NCI-H2196 treated with DMSO at 0.1 percent for 48 hours (cell line): ENCODE measurements around the gene CLDND2.

ENCODE experiments used
- DNase-seq: peaks from one replicate; lab custom pipeline; 2025; ENCODE audit not compliant: unreplicated experiment; lab: John Stamatoyannopoulos, UW

The CLDND2 gene

DNA sequence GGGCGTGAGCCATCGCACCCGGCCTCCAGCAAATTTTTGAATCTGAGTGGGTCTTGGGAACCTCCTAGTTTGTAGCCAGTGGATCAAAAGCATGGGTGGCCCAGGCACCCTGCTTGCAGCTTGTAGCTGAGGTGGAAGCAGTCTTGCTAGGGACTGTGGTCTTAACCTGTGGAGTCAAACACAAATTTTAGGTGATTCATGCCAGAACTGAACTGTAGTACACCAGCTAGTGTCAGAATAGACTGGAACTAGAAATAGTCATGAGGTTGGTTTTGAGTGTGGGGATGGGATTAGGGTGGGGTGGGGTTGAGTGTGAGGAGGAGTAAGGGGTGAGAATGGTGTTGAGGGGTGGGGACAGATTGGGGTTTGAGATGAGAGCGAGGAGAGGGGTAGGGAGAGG is 13.2 kb upstream of the CLDND2 start:
- no peak for DNase-seq

DNA sequence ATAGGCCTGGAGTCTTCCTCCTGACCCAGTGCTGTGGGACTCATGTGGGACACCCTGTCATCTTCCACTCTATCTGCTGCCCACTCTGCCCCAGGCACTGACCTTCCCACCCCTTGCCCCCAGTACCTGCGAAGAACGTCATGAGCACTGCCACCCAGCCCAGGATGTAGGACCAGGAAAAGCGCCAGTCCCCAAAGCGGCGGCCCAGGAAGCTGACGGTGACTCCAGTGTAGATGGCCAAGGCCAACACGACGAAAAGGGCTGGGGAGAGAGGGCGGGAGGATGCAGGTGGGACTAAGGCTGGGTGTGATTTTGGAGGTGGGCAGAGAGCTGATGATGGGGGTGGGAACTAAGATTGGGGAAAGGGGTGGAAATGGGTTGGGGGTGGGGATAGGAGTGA is 11.6 kb upstream of the CLDND2 start:
- DNase-seq = no peak

DNA sequence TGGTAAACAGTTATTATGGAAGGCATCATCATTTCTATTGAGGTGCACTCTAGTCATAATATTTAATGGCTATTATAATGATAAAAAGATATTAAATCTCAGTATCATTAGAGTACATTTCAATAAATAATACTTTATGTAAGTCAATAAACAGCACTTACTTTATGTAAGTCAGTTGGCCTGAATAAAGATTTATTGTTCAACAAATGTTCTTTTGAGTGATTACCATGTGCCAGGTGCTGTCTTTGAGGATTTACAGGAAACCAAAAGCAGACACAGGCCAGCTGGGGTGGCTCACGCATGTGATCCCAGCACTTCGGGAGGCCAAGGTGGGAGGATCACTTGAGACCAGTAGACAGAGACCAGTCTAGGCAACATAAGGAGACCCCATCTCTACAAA is 8.6 kb upstream of the CLDND2 start:
- DNase-seq = no peak

DNA sequence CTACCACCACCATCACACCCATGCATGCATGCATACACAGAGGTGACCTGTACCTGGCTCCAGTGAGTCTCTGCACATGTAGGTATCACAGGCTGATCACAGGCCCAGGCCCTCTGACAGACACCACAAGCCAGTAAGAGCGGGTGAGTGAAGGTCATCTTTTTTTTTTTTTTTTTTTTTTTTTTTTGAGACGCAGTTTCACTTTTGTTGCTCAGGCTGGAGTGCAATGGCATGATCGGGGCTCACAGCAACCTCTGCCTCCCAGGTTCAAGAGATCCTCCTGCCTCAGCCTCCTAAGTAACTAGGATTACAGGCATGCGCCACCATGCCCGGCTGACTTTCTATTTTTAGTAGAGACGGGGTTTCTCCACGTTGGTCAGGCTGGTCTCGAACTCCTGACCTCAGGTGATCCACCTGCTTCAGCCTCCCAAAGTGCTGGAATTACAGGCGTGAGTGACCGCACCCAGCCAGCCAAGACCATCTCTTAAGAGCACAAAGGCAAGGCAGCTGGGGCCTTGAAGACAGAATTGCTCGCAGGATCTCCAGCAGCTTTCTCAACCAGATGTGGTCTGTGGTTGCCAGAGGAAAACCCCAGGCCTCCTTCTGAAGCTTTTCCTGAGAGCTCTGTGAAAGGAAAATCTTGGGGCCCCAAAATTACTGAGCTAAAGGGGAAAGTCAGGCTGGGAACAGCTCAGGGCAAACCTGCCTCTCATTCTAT is 6.9 kb upstream of the CLDND2 start:
- no peak for DNase-seq

DNA sequence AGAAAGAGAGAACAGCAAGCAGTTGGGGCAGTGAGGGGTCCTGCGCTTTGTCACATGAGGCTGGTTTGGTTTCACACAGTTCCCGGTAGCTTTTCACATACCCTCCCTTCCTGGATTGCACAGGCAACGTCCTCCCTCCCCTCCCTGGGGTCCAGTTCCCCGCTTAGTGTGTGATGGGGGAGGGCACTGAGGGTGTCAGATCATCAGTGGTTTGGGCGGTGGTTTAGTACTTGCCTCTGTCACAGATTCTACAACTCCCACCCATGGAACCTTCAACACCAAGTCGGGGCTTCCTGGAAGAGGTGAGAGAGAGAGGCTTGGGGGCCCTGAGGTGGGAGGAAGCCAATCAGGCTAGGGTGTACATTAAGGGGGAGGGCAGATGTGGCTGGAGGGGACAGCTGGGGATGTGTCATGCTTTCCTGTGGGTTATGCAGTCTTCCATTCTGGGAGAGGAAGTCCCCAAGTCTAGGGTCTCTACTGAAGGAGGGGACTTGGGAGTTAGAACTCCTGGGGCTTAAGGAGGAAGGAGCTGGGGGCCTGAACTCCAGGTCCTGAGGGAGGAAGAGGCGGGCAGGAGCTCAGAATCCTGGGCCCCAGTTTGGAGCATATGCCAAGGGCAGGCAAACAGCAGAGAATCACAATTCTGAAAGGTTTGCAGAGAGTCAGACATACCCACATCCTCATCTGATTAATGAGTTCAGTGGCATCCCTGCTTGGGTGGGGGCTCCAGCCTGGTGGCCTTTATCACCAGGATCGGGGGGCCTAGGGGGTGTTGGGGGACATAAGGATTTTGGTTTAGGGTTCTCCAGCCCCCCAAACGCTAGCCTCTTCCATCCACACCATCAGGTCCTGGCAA is 4.1 kb upstream of the CLDND2 start, which contains the start of gene NKG7:
Gene NKG7 (minus strand): TSS at position 6 of the 856 bp plus-strand sequence. CDS start 119 bp downstream, outside the sequence.
- no peak for DNase-seq

DNA sequence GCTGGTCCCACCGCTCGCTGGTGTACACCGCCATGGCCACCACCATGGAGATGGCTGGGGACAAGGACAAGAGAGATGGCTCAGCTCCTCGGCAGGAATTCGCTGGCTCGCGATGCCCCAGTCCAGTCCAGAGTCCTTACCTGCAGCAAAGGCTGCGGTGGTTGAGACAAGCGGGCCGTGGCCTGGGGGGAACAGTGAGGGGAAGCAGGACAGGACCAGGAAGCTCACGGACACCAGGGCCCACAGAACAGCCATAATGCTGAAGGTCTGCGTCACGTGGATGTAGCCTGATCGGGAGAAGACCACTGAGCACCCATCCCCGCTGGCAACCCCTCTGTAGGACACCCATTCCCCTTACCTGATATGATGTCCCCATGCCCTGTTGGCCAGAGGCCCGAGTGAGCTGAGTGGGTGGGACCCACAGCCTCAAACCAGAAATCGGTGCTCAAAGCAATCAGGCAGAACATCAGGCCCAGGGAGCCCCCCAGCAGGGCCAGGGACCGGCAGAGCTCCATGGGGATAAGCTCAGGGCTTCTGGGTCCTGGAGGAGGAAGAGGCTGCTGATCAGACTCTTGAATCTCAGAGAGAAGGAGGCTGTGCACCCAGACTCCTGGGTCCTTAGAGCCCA is 3.3 kb upstream of the CLDND2 start:
- no peak for DNase-seq

DNA sequence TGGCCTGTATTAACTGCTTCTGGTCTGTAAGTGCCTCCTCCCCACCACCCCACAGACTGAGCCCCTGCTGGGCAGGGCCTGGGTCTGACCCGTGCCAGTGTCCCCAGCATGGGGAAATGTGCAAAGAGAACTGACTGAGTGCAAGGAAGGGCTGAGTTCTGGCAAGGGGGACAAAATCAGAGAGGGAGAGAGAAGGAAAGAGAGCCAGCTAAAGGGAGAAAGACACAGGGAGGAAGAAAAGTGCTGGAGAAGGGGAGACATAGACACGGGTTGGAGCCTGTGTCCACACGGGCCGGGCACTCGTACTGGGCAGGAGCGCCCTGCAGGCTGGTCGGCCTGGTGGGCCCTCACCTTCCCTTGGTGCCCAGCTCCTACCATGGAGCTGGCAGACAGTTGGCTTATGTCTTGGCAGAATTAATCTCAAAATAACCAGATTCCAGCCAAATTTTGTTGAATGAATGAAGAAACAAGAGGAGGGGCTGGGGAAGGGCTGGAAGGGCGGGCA is 2.4 kb upstream of the CLDND2 start:
- no peak for DNase-seq

DNA sequence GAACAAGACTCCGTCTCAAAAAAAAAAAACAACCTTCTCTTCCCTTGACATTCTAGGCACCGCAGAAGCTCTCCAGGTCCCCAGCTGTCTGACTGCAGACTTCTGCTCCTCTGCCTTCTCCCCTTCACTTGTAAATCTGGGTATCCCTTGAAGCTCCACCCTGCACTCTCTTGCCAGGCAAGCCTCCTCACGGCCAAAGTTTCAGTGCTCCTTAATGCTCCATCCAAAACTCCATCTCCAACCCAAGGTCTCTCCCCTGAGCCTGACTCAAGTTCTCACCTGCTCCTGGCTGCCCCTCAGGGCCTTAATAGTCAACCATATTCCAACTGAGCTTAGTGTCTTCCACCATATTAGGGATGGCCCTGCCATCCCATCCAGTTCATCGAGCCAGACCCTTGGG is 1.4 kb upstream of the CLDND2 start:
- DNase-seq = no peak

DNA sequence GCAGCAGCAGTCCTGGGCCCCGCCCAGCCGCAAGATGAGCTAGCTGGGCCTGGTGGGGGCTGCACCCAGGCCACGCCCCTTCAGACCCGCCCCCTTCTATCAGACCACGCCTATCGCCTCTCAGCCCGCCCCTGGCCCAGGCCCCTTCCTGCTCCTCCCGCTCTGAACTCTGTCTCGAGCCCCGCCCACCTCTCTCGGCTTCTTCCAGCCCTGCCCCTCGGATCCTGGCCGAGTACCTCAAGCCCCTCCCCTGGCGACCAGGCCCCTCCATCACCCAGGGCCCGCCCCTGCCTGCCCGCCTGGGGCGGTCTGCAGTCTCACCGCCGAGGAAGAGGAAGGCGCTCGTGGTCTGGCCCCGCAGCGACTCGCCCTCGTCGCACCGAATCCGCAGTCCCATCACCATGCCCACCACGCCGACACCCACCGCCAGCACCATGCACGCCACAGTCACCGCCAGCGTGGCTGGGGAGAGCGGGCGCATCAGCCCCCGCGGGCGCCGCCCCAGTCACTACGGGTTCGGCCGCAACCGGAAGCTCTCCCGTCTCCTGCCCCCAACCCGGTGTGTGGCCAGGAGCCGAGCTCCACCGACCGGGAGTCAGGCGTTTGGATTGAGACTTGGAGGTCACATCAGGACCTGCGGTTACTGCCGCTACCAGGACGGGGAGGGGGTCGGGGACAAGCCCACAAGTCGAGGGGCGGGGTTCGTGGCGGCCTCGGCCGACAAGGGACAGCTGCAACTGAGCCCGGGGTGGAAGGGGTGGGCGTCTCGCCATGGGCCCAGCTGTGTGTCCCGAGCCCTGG is 1.0 kb downstream of the CLDND2 start:
- DNase-seq = no peak

DNA sequence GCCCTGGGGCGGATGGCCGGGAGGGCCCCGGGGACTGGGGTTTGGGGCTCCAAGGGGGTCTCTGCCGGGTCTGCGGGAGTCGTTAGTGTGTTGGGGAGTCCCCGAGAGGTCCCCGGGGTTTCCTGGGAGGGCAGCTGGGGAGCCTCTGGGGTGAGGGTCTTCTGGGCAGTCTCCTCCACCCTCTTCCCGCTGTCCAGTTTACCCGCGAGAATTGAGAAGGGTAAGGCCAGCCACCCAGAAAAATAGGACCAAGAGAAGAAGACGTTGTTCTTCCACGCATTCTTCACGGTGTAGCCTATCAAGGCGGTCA is 1.6 kb downstream of the CLDND2 start:
- DNase-seq = no peak

DNA sequence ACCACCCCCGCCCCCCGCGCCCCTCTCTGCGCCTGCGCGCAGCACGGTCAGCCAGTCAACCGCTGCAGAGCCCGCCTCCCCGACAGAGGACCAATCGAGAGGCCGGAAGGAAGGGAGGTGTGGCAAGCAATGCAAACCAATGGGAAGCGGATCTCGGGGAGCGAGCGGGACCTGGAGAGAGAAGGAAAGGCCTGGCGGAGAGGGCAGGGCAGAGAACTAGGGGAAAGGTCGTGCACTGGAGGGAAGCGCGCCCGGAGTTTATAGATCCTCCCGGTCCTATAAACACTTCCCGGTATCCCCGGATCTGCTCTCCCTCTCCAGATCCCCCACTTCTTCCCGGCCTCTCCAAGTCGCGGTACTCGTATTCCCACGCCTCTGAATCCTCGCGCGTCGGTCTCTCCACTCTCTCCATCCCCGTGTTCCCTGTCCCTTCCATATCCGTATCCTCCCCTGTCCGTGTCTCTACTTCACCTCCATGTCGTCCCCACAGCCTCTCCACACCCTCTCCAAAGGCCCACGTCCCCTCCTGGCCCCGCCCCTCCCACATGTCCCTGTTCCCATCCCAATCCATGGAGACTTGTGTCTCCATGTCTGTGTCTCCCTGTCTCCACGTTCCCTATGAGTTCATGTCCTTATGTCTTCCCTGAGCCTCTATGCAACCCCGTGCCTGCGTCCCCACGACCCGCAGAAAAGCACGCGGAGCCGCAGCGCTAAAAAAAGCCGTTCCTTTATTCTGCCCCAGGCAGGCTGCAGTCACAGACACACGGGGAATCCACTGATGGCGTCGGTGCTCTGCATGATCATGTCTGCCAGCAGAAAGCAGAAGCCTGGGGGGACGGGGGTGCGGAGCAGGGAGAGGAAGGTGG is 2.2 kb downstream of the CLDND2 start:
- DNase-seq = no peak

DNA sequence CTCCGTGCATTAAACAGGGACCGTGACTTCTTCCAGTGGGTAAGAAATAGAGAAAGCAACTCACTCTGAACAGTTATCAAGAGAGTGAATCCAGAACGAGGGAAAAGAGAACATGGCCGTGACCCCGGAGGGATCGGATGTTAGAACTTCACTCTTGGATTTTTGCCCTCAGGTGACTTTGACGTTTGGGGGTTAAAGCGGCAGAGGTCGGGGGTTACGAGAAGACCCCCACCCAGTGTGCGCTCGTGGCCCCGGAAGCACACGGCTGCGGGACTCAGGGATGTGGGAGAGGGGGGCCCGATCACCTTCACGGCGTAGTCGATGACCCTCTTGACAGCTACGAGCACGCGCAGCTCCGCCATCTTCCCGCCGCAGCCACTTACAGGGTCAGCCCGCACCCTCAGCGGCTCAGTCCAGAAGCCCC is 2.8 kb downstream of the CLDND2 start, which contains the start of gene ETFB:
Gene ETFB (minus strand): TSS at position 424 of the 424 bp plus-strand sequence. CDS start 62 bp downstream, at position 362.
- no peak for DNase-seq

DNA sequence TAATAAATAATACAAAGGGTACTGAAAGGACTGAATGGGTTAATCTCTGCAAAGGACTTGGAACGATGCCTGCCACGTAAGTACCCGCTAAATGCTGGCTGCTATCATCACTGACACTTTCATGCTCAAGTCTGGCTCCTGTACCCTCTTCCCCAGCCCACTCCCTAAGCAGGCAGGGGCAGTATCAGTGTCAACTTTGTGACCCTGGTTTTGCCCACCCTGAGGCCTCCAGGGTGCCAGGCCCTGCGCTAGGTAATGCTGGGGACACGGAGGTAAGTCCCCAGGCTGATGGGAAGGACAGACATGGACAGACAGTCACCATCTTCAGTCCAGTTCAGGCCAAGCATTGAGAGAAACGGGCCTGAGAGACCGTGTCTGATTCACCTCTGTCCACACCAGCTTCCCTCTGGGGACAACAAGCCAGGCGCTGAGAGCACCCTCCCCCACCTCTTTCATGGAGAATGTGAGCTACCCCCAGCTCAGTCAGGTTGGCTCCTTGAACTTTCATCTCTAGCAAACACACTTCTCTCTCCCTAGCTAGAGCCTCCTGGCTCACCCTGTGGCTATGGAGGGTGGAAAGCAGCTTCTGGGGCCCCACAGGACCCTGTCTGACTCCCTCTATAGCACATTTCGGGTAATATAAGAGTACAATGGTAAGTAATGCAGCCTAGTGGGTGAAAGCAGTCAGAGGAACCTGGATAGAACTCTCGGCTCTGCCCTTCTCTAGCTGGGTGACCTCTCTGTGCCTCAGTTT is 3.4 kb downstream of the CLDND2 start:
- no peak for DNase-seq

DNA sequence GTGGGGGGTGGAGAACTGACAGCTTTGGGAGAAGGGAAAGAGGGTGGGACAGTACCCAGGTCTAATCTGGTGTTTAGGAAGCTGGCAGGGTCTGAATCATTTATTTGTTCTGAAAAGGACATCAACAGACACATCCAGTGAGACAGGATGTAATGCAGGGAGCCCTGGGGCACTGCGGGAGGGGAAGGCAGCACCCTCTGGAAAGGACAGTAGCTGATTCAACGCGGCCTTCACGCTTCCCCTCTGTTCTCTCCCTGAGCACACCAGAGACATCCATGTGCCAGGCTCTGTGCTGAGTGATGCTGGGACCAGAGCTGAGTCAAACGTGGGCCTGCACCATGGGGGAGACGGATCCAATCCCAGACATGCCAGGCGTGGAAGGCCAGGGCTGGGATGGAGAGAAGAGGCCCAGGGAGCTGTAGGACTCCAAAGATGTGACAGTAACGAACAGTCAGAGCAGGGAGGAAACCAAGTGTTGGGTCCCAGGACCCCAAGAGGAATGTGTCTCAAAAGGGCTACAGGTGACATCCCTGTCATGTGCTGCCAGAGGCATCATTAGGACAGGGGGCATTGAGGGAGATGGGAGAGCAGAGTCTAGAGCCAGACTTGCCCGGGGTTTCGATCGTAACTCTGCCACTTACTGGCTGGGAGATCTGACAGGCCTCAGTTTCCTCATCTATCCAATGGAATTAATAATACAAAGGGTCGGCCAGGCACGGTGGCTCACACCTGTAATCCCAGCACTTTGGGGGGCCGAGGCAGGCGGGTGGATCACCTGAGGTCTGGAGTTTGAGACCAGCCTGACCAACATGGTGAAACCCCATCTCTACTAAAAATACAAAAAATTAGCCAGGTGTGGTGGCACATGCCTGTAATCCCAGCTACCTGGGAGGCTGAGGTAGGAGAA is 4.3 kb downstream of the CLDND2 start:
- no peak for DNase-seq

DNA sequence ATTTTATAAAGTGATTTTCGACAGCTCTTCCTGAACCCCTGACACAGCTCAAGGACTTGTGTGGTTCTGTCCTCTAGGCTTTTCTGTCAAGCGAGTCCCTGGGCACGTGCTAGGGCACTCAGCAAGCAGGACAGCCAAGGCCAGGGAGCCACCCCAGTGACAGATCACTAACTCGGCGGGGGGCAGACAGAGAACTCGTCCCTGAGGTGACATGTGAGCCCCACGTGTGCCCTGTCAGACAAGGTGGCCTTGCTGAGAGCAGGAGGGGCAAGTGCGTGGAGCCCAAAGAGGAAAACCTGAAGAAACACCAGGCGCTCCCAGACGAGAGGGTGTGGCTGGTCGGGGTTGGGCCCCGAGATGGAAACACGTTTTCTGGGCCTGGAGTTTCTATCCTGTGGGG is 7.6 kb downstream of the CLDND2 start:
- DNase-seq = no peak

DNA sequence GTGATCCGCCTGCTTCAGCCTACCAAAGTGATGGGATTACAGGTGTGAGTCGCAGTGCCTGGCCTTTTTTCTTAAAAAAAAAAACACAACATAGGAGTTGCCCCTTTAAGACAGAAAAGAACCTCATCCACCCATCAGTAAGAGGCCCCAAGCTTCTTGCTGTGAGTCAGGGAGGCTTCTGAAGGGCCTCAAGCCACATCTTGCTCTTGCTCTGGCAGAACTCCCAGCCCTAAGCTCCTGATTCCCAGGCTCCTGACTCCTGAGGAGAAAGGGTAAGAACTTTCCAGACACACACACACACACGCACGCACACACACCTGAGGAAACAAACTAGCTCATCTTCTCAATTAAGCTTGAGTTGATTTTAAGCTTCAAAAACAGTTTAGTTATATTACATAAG is 9.5 kb downstream of the CLDND2 start:
- no peak for DNase-seq

DNA sequence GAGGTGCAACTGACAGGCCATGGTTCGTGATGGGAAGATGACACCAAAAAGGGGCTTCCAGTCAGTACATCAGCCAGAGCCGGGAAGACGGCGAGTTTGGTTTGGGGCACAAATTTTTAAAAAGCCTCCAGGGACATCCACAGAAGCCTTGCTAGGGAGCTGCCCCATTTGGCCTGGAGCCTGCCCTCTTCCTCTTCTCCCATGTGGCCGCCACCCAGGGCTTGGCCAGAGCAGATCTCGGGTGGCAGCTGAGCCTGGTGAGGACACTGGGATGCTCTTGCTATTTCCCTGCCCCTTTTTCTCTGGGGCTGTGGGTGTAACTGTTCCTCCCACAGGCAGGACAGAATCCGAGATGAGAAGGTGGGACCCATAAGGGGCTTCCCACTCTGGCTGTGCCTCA is 10.9 kb downstream of the CLDND2 start:
- no peak for DNase-seq

DNA sequence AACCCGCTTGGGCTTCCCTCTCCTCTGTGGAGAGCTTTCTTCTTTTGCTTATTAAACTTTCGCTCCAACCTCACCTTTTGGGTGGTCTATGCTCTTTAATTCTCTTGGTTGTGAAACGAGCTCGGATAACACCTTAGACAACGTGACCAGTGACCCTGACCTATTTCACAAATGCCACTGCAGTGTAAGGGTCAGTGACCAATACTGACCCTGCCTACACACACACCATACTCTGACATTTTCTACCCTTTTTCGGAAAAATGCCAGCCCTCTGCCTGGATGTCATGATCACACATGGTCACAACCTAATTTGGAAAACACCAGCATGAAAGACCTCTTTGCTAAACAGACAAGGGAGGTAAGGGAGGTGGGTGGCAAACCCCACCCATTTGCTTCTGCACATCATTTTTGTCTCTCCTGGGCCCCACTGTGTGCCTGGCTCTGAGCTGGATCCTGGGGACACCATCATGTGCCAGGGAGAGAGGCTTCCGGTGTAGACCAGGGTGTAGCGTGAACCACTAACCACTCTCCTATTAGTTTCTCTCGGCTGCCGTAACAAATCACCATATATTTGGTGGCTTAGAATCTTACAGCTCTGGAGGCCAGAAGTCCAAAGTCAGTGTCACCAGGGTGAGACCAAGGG is 12.5 kb downstream of the CLDND2 start:
- no peak for DNase-seq
